Ishikawa (cell line): ENCODE data around the gene MCAT.

Source experiments
- MAX ChIP-seq: IDR thresholded peaks from 2 replicates; pipeline ENCODE4 v1.6.1; 2012
- RAD21 ChIP-seq: IDR thresholded peaks from 2 replicates; pipeline ENCODE4 v1.6.1; 2012; ENCODE audit warnings: low read depth
- REST ChIP-seq: IDR thresholded peaks from 2 replicates; pipeline ENCODE4 v1.6.1; 2012; ENCODE audit warnings: low read depth, mild to moderate bottlenecking
- TAF1 ChIP-seq: IDR thresholded peaks from 2 replicates; pipeline ENCODE4 v1.6.1; 2012; ENCODE audit warnings: low read depth, mild to moderate bottlenecking
- ZBTB7A ChIP-seq: IDR thresholded peaks from 2 replicates; pipeline ENCODE4 v1.6.1; 2012; ENCODE audit warnings: low read depth

GRCh38 chr22:43168471-43169309, 25.5 kb upstream of the MCAT start:
- TF ChIP-seq RAD21, result no peak
- no peak for TF ChIP-seq ZBTB7A
- no peak for TF ChIP-seq TAF1
- TF ChIP-seq REST, result no peak
- TF ChIP-seq MAX, result no peak
